Stimulated activated CD8-positive, alpha-beta memory T cell treated with anti-CD3 and anti-CD28 coated beads, Interleukin-15, amount 100 ng/mL, for 24 hours (primary cell): ENCODE data around the gene CHID1.

Experiments
- DNase-seq: peaks from one replicate; pipeline ENCODE4 v3.0.0-alpha.2; 2020; ENCODE audit warnings: low read depth

CHID1 gene

DNA sequence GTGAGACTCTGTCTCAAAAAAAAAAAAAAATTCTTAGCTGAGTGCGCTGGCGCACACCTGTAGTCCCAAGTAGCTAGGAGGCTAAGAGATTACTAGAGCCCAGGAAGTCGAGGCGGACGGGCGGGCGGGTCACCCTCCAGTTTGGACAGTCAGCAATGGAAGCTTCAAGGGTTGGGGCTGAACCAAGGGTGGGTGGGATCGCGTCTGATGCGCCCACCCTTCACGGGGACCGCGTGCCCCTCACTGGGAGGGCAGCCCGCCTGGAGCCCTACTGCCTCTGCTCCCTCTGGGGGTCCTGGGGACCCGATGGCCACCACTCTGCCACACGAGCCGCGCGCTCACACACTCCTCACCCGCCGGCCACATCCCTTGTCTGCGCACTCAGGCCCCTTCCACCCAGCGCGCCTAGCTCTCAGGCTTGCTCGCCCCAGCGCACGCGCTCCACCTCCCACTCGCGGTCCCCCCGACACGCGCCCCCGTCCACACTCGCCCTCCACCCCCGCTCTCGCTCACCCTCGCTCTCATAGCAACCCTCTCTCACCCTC lies 494 bp downstream of the CHID1 start:
- no peak for DNase-seq

DNA sequence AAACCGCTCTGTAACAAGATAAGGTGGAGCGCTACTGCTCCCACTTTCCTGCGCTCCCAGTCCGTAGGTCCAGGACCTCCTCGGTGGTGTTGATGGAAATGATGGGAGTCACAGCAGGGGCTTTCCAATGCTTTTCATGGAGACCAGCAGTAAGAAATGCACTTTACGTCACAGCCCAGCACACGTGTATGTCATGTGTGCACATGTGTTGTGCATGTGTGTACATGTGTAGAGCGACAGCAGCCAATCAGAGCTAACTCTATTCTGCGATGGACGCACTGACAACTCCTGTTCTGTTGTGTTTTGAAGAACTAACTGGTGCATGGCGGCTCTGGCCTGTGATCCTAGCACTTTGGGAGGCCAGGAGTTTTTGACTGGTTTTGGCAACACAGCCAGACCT lies 1.2 kb downstream of the CHID1 start:
- DNase-seq: no peak

DNA sequence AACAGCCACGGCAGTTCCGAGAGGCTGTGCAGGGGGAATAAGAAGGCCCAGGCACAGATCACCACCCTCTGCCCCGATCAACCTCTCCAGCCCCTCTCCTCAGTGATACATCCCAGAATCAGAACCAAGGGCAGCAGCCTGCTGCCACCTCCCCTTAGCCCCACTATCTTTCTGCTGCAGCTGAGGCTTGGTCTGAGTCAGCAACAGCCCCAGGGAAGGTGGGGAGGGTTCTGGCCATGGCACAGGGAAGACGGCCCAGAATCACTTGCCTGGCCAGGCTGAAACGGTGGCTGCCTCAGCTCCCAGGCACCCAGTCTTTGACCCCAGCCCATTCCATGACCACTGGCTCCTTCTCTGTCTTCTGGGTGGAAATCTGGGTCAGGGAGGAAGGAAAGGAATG lies 2.3 kb downstream of the CHID1 start:
- DNase-seq: no peak

DNA sequence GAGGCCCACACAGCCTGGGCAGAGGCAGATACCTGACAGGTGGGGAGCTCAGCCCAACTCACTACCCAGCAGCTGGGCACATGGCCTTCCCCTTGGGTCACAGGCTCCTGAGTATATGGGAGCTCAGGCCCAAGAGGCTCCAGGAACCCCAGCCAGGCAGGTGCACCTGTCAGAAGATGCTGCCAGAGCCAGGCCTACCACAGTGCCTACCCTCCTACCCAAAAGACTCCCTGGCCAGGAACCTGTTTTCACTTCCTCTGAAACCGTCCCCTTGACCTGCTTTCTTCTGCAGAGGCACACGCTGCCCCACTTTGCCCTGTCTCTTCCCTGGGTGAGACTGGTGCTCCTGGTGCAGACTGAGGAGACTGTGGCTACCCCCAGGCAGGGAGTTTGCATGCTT lies 2.9 kb downstream of the CHID1 start:
- DNase-seq: no peak

DNA sequence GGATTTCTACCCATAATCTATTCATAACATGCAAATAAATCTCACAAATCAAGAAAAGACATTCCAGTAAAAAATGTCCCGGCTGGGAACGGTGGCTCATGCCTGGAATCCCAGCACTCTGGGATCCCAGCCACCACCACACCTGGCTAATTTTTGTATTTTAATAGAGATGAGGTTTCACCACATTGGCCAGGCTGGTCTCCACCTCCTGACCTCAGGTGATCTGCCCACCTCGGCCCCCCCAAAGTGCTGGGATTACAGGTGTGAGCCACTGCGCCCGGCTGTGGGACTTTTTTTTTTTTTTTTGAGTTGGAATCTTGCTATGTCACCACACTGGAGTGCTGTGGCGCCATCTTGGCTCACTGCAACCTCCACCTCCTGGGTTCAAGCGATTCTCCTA lies 4.7 kb downstream of the CHID1 start:
- DNase-seq: no peak

DNA sequence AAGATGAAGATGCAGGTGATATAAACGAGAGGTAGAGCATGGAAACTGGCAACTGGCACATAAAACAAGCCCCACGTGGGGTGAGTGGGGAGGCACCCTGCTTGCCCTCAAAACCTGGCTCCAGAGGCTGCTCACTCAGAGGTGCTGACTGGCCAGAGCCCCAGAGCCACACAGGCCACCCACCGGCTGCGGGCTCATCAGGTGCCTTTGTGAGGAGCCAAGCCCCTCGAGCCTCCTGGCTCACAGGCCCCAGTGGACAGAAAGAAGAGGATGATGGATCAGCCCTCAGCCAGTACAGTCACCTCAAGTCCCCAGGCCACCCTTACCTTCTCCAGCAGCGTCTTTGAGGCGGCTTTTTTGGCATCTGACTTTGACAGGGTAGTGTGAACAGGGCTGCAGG lies 6.2 kb downstream of the CHID1 start:
- no peak for DNase-seq

DNA sequence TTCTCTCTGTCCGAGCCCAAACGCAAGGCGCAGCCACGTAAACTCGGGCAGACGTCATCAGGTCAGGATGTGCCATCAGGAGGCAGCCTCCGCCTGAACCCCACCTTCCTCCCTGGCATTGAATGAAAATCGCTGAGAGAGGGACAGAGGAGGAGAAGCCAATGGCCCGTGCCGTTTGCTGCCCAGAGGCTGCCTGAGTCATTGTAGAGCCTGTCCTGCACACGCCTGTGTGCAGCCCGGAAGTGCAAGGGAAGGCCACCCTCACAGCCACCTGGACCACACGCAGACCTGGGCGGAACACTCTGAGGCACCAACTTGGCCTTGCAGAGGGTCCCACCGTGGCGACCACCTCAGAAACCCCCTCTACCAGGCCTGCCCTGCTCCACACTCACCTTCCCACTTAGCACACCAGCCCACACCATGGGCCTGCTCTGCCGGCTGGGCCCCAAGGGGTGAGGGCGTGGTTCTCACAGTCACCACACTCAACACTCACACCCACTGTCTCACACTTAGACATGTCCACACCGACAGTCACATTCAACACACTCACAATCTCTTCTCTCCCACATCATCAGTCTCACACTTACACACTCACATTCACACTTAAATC lies 9.1 kb downstream of the CHID1 start:
- no peak for DNase-seq

DNA sequence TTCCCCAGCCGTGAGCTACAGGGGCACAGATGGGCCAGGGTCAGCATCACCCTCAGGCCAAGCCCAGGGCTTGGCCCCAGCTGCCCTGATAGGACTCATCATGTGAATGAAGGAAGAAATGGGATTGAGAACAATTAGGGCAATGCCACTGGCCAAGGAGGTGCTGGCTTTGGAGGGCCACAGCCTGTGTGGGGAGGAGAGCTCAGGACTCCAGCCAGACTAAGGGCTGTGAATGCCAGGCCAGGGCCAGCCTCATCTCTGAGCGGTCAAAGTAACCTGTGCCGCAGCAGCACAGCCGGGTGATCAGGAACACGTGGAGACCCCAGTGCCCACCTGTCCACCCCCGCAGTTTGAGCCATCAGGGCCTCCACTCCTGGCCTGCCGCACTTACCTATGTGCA lies 10.1 kb downstream of the CHID1 start:
- no peak for DNase-seq

DNA sequence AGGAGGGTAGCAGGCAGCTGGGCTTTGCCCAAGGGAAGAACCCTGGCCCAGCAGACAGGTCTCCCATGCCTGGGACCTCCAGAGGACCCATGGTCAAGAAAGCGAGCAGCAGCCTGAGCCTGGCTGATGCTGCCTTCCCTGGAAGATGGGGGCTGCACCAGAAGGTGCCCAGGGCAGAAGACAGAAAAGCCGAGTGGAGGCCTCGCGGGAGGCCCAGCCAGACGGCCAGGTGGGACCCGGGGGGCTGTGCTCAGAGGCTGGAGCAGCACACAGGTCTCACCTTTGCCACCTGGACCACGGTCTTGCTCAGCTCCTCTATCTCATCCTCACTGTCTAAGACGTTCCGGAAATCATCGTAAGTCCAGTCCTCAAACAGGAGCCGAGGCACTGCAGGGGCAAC lies 10.9 kb downstream of the CHID1 start:
- DNase-seq: no peak

DNA sequence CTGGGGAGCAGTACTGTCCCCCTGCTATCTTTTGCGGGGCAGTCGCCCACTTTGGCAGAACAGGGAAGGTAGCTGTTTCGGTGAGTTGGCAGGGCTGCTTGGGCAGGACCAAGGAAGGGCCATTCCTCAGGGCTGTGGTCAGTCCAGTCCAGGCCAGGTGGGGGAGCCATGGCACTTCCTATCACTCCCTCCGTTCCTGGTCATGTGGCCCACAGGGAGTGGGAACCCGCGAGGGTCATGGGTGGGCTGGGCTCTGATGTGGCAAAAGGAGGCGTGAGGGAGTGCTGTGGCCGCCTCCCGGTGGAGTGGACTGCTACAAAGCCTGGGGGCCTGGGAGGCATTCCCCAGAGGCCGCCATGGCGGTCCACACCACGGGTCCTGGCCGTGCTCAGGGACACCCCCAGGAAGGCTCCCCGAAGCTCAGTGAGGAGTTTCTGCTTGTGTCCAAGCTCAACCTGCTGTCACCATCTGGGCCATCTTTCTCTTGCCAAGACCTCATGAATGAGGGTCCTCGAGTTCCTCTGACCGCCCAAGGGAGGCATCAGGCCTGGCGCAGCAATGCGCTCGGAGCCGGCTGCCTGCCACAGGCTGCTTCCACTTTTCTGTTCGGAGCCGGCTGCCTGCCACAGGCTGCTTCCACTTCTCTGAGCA lies 11.9 kb downstream of the CHID1 start:
- DNase-seq: no peak

DNA sequence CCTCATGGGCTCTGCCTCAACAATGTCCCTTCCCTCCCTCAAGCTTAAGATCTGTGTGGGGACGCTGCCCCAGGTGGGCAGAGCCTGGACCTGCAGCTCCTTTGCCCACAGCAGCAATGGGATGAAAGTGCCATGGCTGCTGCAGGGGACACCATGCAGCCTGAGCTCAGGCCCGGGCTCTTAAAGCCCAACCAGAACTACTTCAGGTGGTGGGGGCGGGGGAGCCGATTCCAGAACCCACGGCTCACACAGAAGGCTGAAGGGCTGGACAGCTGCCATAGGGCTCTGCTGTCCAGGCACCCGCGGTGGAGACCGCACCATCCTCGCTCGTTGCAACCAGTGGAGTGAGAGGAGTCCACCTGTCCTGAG lies 12.5 kb downstream of the CHID1 start:
- DNase-seq: no peak

DNA sequence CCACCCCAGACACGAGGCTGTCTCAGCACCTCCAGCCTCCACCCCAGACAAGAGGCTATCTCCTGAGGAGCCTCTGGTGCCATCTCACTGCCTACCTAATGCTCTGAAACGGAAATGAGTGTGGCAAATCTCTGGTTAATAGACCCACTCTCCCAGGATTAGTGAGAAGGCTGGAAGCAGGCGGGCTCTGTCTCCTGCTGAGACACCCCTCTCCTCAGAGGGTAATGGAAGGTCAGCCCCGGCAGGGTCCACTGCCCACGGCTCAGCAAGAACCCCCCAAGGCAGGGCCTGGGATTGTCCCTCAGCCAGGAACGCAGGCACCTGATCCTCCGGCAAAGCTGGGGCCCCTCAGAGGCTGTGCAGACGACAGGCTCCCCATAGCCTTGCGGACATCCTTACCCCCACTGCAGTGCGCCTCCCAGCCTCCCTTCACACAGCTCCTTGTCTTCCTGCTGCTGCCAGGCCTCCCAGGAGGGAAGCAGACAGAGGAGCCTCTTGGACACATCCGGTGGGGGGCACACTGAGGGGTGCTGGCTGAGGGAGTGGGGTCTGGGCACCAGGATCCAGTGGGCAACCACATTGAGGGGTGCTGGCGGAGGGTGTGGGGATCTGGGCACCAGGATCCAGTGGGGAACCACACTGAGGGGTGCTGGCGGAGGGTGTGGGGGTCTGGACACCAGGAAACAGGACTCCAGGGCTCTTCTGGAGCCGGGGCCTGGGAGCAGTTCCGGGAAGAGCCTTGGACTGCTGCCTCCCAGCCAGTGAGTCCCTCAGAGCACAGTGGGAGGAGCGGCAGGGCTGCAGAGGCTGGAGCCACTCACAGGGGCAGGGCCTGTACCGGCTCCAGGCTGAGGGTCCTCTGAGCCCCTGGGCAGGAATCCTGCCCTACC lies 13.1 kb downstream of the CHID1 start:
- no peak for DNase-seq

DNA sequence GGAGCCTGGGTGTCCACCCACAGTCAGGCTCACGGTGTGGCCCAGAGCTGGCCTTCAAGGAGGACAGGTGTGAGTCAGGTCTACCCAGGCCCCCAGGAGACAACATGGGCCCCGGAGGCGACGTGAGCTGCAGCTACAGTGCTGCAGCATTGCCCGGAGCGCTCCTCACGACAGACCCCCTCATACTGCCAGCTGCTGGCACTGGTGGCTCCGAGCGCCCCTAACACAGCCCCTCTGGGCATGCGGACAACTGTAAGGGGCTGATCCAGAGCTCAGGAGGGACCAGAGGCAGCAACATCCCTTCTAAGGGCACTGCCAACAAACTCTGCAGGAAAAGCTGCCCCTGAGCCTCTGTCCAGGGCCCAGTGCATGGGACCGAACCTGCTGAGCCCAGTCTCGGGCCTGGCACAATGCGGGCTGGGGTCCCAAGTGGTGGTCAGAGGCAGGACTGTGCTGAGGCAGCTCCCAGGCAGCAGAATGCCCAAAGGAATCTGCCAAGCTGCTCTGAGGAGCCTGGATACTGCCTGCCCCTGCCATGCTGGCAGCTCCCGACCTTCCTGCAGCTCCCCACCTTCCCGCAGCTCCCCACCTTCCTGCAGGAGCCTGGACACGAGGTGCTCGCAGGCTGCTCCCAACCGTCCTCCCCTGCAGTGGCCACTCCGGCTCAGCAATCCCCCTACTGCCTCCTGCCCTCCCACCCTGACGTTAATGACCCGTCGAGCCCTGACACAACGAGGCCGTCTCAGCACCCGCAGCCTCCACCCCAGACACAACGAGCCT lies 15.1 kb downstream of the CHID1 start:
- no peak for DNase-seq

DNA sequence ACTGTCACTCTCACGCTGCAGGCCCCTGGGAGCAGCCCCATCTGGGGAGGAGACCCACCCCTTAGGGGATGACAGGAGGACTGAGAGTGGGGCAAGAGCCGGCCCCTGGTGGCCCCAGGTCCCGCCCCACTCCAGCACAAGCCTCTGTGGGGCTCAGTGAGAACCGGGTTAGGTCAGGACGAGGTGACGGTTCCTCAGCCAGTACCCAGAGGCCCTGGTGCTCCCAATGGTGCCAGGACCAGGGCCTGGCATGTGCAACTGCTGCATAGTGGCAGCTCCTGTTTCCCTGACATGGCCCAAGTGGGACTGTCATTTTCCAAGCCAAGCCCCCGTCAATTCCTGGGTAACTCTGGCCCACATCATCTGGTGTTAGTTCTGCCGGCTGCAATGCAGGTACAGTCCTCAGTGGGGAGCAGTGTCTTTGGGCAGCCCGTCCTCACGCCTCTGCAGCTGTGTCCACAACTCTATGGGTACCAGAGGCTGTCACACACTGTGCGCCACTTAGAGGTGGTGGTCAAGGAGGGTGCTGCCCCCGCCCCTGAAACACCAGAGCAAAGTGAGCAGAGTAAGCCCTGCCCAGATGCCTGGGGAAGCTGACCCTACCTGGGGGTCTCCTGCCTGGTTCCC lies 15.9 kb downstream of the CHID1 start:
- DNase-seq: no peak

DNA sequence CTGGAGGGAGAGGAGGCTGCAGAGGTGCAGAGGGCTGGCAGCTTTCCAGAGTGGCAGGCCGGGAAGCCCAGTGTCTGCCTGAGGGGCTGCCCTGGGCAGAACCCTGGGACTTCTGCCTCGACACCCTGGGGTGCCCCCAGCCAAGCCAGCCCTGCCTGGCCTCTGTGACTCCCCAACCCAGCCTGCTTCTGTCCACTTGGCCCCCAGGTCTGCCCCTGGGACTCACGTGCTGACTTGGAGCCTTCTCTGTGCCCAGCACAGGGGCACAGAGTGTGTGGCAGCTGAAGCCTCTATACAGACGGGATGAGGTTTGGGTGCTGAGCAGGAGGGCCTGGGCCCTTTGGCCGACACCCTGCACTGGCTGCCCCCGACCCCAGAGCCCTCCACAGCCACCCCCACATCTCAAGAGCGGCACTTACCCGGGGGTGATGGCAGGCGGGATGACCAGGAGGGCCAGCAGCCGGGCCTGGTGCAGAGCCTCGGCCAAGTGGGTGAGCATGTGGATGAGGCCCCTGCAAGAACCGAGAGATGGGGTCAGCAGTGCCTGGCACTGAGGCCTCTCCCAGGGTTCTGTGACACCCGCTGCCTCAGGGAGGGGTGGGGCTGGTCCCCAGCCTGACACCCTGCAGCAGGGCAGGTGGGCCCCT lies 17.5 kb downstream of the CHID1 start:
- no peak for DNase-seq

DNA sequence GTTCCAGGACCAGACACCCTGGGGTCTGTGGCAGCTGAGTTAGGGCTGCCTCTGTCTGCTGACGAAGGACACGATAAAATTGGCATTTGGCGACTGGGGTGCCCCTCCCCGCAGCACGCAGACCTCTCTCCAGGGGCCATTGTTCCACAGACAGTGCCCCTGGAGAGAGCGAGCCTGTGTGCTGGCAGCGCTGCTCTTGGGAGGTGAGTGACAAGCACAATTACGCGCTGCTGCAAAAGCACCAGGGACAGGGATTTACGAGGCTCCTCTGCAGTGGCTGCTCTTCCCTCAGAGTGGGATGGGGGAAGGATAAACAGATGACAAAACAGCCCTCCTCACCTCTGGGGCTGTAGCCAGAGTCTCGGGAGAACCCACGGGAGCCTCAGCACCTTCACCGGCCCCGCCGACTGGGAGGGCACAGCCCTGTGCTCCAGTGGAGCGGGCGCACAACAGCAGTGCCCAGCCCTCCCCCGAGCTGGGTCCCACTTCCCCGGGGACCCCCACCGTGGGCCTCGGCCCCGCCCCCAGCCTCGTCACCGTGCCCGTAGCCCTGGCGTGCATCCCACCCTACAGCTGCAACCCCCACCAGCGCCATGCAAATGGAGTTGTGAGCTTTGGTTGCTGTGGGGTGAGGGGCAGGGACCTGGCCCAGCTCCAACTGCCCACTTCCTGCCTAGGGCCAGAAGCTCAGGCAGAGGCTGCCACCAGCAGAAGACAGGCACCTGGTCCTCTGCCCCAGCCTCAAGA lies 19.6 kb downstream of the CHID1 start:
- no peak for DNase-seq

DNA sequence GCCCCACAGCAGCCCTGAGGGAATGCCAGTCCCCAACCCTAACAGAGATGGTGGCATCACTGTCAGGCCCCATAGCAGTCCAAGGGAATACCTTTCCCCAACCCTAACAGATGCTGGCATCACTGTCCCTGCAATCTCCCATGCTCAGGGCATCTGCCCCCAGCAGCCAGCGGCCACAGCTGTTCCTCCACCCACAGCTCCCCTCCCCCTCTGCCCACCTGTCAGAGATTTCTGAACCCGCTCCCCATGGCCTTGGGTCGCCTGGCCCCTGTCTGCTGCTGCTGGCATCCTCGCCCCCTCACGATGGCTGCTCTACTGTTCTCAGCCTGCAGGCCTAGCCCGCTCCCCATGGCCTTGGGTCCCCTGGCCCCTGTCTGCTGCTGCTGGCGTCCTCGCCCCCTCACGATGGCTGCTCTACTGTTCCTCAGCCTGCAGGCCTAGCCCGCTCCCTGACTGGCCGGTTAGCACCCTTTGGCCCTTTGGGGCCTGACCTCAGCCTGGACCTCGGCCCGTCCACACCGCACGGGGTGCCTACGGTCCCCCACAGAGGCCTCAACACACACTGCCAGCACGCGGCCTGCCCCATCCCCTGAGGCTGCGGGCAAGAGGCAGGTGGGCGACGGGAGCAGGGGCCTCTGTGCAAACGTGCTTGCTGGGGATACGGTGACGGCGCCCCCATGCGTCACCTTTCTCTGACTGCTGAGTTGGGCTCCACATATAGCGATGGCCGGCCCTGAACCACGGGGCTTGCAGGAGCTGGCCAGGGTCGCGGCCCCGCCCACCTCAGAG lies 20.7 kb downstream of the CHID1 start:
- DNase-seq: no peak

DNA sequence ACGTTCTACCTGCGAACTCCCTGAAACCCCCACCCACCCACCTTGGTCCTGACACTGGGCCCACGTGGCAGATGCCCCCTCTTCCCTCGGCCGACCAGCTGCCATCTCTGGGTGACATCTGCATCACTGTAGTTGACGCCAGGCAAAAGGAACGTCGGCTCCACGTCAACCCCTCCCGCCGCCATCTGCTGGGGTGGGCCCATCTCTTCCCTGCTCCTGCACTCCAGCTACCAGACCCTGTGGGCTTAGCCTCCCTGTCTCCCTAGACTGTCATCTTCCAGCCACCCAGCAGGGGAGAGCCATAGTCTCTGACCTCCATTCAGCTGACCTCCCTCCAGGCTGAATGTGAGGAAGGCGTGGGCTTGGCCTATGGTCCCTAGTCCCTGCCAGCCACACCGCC lies 21.4 kb downstream of the CHID1 start:
- DNase-seq: no peak

DNA sequence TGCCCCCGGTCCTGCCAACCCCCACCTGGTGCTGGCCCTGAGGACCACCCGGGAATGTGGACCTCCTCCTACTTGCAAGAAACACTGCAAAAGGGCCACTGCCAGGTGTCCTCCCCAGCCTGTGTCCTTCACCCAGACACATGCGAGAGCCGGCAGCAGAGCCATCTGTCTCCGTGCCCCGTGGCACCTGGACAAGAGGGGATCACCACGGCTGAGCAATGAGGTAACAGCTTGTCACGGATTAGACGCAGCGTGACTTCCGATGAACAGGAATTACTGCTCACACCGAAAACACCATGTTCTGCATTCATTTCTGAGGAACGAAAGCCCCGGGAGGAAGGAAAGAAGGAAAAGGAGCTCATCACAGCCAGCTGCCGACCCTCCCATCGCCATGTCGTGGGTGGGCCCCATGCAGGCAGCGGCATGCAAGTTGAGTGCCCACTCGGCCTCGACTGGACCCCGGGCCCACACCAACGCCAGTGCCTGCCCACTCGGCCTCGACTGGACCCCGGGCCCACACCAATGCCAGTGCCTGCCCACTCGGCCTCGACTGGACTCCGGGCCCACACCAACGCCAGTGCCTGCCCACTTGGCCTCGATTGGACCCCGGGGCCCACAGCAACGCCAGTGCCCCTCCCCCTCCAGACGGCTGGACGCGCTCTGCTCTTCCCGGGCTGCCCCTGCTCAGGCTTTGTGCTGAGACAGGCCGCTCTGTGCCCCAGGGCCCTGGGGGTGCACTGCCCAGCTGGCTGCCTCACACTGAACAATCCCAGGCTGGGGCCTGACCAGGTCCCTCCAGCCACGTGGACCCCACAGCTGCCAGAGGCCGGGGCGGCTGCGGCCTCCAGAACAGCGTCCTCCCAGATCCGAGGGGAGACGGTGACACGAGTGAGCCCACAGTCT lies 22.0 kb downstream of the CHID1 start:
- no peak for DNase-seq
